ENCODE results near the gene NALCN.

Gene NALCN

DNA sequence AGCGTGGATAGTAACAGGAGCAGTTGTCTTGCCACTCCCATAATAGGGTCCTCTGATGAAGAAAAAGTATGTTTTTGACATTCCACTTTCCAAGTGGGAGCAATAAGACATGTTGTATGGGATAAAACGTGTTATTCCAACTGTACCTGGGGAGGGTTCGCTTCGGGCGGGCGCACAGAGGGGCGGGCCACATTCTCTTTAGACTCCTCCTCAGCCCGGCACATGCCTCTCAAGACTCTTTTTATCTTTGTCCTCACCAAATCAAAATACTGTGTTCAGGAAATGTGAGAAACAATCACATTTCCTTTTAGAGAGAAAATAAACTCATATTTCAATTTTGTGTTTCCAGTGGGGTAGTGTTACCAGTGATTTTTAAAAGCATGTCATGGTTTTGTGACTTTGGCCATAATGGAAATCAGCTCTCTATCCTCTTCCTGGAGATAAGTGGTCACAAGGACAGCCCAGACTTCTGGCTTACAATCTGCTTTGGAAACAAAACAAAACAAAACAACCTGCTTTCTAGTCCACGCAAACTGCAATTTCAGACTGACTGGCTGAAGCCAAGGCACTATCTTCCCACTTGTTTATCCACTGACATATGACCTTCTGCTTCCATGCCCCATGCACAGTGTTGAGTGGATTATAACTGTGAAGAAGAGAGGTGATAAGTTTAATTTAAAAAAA lies 276.1 kb downstream of the NALCN start:
- DNase-seq (ENCODE audit: insufficient read length), result no peak
- no peak for FAIRE-seq
- TF ChIP-seq TAF1 (IDR thresholded peaks at IDR 0.05; ENCODE audit: borderline replicate concordance, low read depth, low read length) (no peak), POLR2AphosphoS5 (IDR thresholded peaks at IDR 0.05; ENCODE audit: low read depth, low read length) (no peak), POLR2A (IDR thresholded peaks at IDR 0.05; ENCODE audit: low read depth, low read length) (no peak)

DNA sequence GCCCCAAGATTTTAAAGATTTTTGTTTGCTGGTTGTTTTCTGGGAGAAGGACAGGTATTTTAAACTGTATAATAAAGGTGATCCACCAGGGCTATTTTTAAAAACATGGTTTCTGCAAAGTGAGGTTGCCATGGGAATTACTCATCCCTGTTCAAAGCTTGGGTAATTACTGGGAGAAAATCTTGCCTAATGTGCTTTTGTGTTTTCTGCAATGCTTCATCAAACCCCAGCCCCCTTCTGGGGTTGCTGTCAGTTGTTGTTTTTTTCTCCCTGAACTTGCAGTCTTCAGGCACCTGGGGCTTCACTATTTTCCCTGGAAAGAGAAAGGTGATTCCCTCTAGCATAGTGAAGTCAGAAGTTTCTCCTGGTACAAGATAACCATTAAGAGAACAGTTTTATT lies 277.2 kb downstream of the NALCN start:
- TF ChIP-seq POLR2AphosphoS5 (IDR thresholded peaks at IDR 0.05; ENCODE audit: low read depth, low read length), result no peak
- no peak for TF ChIP-seq POLR2A (IDR thresholded peaks at IDR 0.05; ENCODE audit: low read depth, low read length)
- TF ChIP-seq TAF1 (IDR thresholded peaks at IDR 0.05; ENCODE audit: borderline replicate concordance, low read depth, low read length), result no peak
- DNase-seq (ENCODE audit: insufficient read length) (no peak), FAIRE-seq (no peak)

DNA sequence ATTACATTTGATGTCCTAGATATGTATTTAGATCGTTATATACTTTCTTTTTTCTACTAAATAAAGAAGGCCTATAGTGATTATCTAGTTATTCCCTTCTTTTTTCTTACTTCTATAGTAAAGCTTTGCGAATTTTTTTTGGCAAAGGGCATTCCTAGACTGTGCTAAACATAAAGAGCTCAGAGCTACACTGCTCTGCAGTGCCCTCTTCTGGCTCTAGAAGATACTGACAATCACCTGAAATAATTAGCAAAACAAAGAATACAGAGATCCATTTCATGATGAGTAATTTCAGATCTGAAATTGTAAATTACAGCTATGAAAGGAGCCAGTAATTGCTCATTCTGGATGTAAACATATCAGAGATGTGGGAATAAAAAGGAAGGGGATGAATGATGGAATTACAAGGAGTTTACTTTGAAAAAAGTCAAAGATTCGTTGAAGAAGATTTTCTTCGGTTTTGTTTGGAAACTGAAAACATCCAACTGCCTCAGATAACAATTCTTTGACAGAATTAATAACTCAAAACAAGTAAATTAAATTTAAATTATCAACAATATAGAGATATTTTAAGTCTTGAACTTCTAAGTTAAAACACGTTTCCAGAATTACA lies 288.5 kb downstream of the NALCN start:
- peak; percentile 64 for FAIRE-seq

DNA sequence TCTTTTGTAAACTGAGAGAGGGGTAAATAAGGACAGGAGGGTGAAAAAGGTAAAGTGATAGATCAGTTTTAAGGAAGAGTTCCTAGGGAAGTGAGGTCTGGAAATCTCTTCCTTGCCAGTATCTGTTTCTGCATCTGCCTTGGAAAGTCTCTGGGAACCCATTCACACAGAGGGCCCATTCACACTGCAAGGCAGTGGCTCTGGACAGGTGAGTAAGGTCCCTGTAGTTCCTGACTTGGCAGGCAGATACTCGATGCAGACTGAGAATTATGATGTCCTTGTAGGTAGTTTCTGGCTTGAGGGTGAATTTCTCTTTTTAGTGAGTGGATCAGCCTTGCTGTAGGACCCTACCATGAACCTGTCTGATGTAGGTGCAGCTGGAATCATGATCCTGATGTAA lies 293.3 kb downstream of the NALCN start:
- no peak for DNase-seq (ENCODE audit: insufficient read length)
- TF ChIP-seq TAF1 (IDR thresholded peaks at IDR 0.05; ENCODE audit: borderline replicate concordance, low read depth, low read length), result no peak
- TF ChIP-seq POLR2AphosphoS5 (IDR thresholded peaks at IDR 0.05; ENCODE audit: low read depth, low read length), result no peak
- TF ChIP-seq POLR2A (IDR thresholded peaks at IDR 0.05; ENCODE audit: low read depth, low read length), result no peak
- FAIRE-seq, result no peak

More for the DNA sequence above, 288.5 kb downstream of the NALCN start:
- no peak for DNase-seq (ENCODE audit: insufficient read length)
- TF ChIP-seq TAF1 (IDR thresholded peaks at IDR 0.05; ENCODE audit: borderline replicate concordance, low read depth, low read length), result no peak
- no peak for TF ChIP-seq POLR2AphosphoS5 (IDR thresholded peaks at IDR 0.05; ENCODE audit: low read depth, low read length)
- TF ChIP-seq POLR2A (IDR thresholded peaks at IDR 0.05; ENCODE audit: low read depth, low read length), result no peak

DNA sequence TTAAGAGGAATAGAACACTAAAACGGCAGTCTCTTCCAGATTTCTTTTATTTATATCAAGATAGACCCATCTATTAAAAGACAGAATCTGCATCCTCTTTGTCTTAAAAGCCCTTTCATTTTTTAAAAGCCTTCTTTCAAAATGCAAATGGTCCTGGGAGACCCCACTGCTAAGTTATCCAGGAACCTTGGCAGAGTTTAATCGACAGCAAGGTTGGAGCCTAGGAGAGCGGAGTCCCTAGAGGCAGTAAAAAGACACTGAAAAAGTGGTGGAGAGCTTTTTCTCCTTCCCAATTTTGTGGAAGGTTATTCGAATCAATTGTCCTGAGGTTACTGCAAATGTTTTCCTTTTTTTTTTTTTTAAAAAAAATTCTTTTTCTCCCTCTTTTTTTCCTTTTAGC lies 294.7 kb downstream of the NALCN start:
- no peak for TF ChIP-seq POLR2A (IDR thresholded peaks at IDR 0.05; ENCODE audit: low read depth, low read length)
- no peak for TF ChIP-seq POLR2AphosphoS5 (IDR thresholded peaks at IDR 0.05; ENCODE audit: low read depth, low read length)
- no peak for TF ChIP-seq TAF1 (IDR thresholded peaks at IDR 0.05; ENCODE audit: borderline replicate concordance, low read depth, low read length)
- FAIRE-seq (no peak), DNase-seq (ENCODE audit: insufficient read length) (no peak)

DNA sequence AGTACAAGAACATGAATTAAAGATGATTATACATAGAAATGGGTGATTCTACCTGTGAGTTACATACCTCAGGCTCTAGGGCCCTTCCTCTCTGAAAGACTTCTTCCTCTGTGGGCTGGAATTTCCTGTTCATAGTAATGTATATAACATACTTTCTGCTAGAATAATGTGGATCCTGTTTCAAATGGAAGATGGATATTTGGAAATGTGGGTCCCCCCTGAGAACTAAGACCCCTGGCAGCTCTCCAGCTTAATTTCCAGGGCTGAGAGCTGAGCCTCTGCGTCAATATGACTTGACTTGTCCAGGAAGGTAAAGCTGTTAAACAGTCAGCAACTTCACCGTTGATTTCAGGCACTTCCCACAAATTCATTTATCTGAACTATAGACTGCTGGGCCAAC lies 296.3 kb downstream of the NALCN start:
- TF ChIP-seq POLR2AphosphoS5 (IDR thresholded peaks at IDR 0.05; ENCODE audit: low read depth, low read length), result no peak
- DNase-seq (ENCODE audit: insufficient read length) (no peak), FAIRE-seq (no peak)

DNA sequence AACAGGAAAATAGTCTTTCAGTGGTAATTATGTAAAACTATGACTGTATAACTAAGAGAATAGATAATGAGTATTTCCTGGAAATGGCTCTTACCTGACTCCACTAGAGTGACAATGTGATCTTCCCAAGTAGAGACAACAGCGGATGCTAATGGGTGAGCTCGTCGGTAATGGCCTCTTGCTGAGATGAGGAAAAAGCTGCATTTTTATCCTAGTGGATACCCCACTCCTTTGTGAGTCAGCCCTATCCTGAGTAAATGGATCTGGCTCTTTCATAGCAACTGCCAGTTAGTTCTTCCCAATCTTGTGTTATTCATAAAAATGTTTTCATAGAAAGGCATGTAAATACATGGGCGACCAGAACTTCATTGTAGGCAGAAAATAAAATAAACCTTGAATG lies 299.5 kb downstream of the NALCN start:
- no peak for TF ChIP-seq POLR2A (IDR thresholded peaks at IDR 0.05; ENCODE audit: low read depth, low read length)
- no peak for TF ChIP-seq TAF1 (IDR thresholded peaks at IDR 0.05; ENCODE audit: borderline replicate concordance, low read depth, low read length)
- no peak for TF ChIP-seq POLR2AphosphoS5 (IDR thresholded peaks at IDR 0.05; ENCODE audit: low read depth, low read length)
- DNase-seq (ENCODE audit: insufficient read length), result no peak
- no peak for FAIRE-seq

DNA sequence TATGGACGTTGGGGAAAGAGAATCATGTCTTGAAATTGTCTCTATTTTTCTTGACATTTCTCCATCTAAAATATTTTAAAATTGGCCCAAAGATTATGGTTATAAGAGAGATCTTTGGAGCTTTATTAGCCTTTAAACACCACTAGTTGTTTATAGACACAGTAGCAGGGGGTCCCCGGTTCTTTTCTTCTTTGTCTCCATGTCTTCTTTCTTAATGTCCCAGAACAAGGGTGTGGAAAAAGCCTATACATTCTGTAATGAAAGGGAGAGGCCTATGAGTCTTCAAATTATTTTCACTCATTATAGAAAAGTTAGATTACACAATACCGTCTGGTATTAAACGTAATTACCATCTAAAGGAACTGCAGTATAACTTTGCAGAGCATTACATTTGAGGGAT lies 300.0 kb downstream of the NALCN start:
- FAIRE-seq (no peak), DNase-seq (ENCODE audit: insufficient read length) (no peak)
- TF ChIP-seq POLR2AphosphoS5 (IDR thresholded peaks at IDR 0.05; ENCODE audit: low read depth, low read length) (no peak), POLR2A (IDR thresholded peaks at IDR 0.05; ENCODE audit: low read depth, low read length) (no peak), TAF1 (IDR thresholded peaks at IDR 0.05; ENCODE audit: borderline replicate concordance, low read depth, low read length) (no peak)

DNA sequence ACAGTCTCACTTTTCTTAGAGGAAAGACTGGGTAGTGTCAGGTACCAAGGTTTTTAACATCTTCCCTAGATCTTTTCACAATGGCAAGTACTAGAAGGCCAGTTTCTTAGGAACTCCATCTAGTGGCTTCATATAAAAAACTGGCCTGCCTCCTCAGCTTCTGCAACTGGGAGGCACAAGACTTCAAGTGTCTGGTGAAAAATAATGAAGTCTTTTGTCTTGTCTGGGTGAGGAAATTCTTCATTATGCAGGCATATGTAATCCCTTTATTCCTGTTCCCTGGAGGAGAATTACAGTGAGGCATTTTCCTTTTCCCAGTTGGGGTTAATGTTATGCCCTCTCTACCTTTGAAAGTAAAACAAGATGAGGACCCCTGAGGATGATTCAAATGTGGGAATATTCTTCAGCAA lies 300.5 kb downstream of the NALCN start:
- FAIRE-seq (no peak), DNase-seq (ENCODE audit: insufficient read length) (no peak)
- TF ChIP-seq POLR2A (IDR thresholded peaks at IDR 0.05; ENCODE audit: low read depth, low read length), result no peak
- TF ChIP-seq POLR2AphosphoS5 (IDR thresholded peaks at IDR 0.05; ENCODE audit: low read depth, low read length), result no peak
- no peak for TF ChIP-seq TAF1 (IDR thresholded peaks at IDR 0.05; ENCODE audit: borderline replicate concordance, low read depth, low read length)

DNA sequence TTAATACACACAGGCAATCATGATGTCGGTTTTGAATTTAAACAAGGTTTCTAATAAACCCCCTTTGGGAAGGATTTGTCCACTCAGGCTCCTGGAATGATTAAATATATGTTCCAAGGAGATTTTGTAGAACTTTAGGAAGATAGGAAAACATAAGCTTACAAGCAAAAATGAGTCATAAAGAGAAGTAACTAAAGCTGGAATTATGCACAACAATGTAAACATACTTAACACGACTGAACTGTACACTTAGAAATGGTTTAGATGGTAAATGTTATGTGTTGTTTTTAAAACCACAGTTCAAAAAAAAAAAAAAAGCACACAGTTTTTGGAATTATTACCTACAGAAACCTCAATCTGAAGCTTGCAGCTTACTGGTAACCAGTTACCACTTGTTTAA lies 304.4 kb downstream of the NALCN start:
- TF ChIP-seq POLR2AphosphoS5 (IDR thresholded peaks at IDR 0.05; ENCODE audit: low read depth, low read length), result no peak
- no peak for TF ChIP-seq TAF1 (IDR thresholded peaks at IDR 0.05; ENCODE audit: borderline replicate concordance, low read depth, low read length)
- TF ChIP-seq POLR2A (IDR thresholded peaks at IDR 0.05; ENCODE audit: low read depth, low read length), result no peak
- no peak for DNase-seq (ENCODE audit: insufficient read length)
- no peak for FAIRE-seq

DNA sequence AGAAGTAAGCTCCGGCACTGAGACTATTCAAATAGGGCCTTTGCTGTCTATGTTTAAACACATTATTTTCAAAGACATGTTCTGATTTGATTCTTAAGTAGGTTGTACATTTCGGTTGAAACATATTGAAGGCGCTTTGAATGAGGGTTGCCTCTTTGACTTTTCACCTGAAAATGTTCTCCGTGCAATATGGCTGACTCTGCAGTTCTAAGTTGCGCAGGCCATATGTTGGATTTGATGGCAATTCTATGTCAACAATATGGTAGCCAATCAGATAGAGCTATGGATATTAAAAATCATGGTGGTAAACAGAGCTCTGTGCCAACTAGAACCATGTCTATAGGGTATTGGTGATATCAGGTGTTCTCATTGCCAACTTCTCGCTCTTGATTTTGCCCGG lies 307.3 kb downstream of the NALCN start:
- no peak for FAIRE-seq
- TF ChIP-seq POLR2A (IDR thresholded peaks at IDR 0.05; ENCODE audit: low read depth, low read length) (no peak), POLR2AphosphoS5 (IDR thresholded peaks at IDR 0.05; ENCODE audit: low read depth, low read length) (no peak), TAF1 (IDR thresholded peaks at IDR 0.05; ENCODE audit: borderline replicate concordance, low read depth, low read length) (no peak)
- DNase-seq (ENCODE audit: insufficient read length), result no peak

DNA sequence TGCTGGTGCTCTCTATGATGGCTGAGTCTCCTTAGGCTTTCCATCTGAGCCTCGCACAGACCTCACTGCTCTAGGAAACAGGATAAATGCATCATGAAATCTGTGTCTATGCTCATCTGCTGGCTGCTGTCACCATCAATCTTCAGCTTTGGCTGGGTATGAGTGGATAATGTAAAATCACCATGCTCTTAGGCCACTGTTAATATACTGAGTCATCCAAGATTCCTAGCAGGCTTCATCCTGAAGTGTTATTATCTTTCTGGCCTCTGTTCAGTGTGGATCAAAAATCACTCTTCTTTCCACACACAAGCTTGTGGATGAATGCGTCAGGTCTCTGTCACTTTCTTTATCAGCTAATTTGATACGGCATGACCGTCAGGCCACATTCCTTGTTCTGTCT lies 317.4 kb downstream of the NALCN start:
- FAIRE-seq, result no peak

More for the DNA sequence above, 317.4 kb downstream of the NALCN start:
- TF ChIP-seq POLR2A (IDR thresholded peaks at IDR 0.05; ENCODE audit: low read depth, low read length) (no peak), POLR2AphosphoS5 (IDR thresholded peaks at IDR 0.05; ENCODE audit: low read depth, low read length) (no peak), TAF1 (IDR thresholded peaks at IDR 0.05; ENCODE audit: borderline replicate concordance, low read depth, low read length) (no peak)
- DNase-seq (ENCODE audit: insufficient read length), result no peak
